Common myeloid progenitor, CD34-positive (primary cell): Measurements from ENCODE around the gene ANO2.

Experiments
- CTCF ChIA-PET: fragments of 350-600 bp; sonication (Branson Sonifier 250); formaldehyde crosslinking; loops from one replicate; lab custom pipeline; 2021; ENCODE audit warnings: antibody characterized with exemption; lab: Charles Lee
- POLR2A ChIA-PET: fragments of 350-600 bp; sonication (Branson Sonifier 250); formaldehyde crosslinking; loops from one replicate; lab custom pipeline; 2021; ENCODE audit warnings: antibody characterized with exemption; lab: Charles Lee
- DNase-seq, 3 donors: peaks; one replicate each; pipeline versions ENCODE4 v3.0.0 to v3.0.0-alpha.2; 2013
- H3K27ac ChIP-seq, 2 experiments: 1 replicate in 1 of 2; 2 replicates in 1 of 2; pipeline ENCODE4 v1.7.0; 2013; ENCODE audit warnings: inconsistent platforms in 2 of 2, low read length in 2 of 2, mild to moderate bottlenecking in 2 of 2, low read depth in 1 of 2, moderate library complexity in 1 of 2; ENCODE audit not compliant: severe bottlenecking in 2 of 2, insufficient read depth in 1 of 2, poor library complexity in 1 of 2
- H3K27me3 ChIP-seq, 5 experiments: replicated peaks in 2 of 5; 1 replicate in 3 of 5; 2 replicates in 2 of 5; pipeline versions ENCODE4 v1.6.1 to v1.7.0; 2013; ENCODE audit warnings: low read length in 4 of 5, mild to moderate bottlenecking in 2 of 5, moderate library complexity in 2 of 5, inconsistent platforms in 1 of 5; ENCODE audit not compliant: insufficient read depth in 5 of 5, control insufficient read depth in 4 of 5
- H3K36me3 ChIP-seq, 4 experiments: 1 replicate in 2 of 4; 2 replicates in 2 of 4; pipeline versions ENCODE4 v1.6.1 to v1.7.0; 2013; ENCODE audit warnings: low read length in 3 of 4, control low read depth in 1 of 4, mild to moderate bottlenecking in 1 of 4; ENCODE audit not compliant: control insufficient read depth in 4 of 4, insufficient read depth in 4 of 4
- H3K4me1 ChIP-seq, 4 experiments: 1 replicate in 3 of 4; 2 replicates in 1 of 4; pipeline versions ENCODE4 v1.6.1 to v1.7.1; 2013; ENCODE audit warnings: low read length in 3 of 4, mild to moderate bottlenecking in 3 of 4, control low read depth in 1 of 4, inconsistent platforms in 1 of 4, moderate library complexity in 1 of 4; ENCODE audit not compliant: control insufficient read depth in 4 of 4, insufficient read depth in 4 of 4; ENCODE audit errors: control extremely low read depth in 1 of 4
- H3K4me3 ChIP-seq, 7 experiments: 1 replicate in 4 of 7; 2 replicates in 3 of 7; pipeline versions ENCODE4 v1.5.1 to v1.7.0; 2013; ENCODE audit warnings: mild to moderate bottlenecking in 7 of 7, low read length in 6 of 7, moderate library complexity in 6 of 7, inconsistent platforms in 2 of 7, low read depth in 2 of 7, control low read depth in 1 of 7; ENCODE audit not compliant: insufficient read depth in 4 of 7, control insufficient read depth in 1 of 7; ENCODE audit errors: extremely low read depth in 1 of 7
- H3K9me3 ChIP-seq, 5 experiments: 1 replicate in 4 of 5; 2 replicates in 1 of 5; pipeline versions ENCODE4 v1.6.1 to v1.7.1; 2013; ENCODE audit warnings: low read length in 4 of 5, mild to moderate bottlenecking in 2 of 5, inconsistent platforms in 1 of 5, low read depth in 1 of 5, moderate library complexity in 1 of 5; ENCODE audit not compliant: control insufficient read depth in 4 of 5, insufficient read depth in 2 of 5; ENCODE audit errors: control extremely low read depth in 1 of 5
- WGBS: methylation state at CpG from one replicate; pipeline ENCODE4 v1.1.5; 2013; ENCODE audit not compliant: insufficient coverage; 5-methylcytosine and 5-hydroxymethylcytosine counted together

The ANO2 gene

DNA sequence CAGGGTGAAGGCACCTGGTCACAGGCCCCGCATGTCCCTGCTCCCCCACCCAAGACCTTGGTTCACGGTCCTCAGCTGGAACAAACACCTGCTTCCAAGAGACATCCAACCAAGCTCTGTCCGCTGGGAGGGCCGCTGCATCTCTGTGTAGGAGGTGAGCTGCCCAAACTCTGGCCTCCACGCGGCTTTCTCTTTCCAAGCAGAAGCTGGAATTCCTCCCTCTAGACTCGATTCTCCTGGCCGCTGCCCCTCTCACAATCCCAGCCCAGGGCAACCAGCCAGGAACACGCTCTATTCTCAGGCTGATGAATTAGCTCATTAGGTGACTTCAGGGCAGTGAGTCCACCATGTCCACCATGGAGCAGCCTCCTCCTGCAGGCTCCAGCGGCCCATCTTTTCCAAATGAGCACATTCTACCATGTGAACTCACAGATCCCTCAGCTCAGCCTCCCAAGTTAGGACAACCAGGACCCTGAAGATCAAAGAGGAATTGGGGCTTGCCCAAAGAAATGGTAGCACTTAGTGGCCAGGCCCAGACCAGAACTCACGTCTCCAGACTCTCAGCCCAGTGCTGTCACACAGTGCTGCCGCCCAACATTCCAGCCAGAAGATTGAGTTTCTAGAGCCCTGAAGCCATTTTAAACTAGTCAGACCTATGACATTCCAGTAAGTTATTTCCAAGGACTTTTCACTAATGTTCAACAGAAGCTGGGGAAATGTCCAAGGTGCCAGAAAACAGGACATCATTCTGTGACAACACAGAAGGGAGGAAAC is 146.6 kb downstream of the ANO2 start:
- 93% methylated on average over 9 of the region's 12 CpGs for WGBS
- Histone ChIP-seq H3K4me1 (peaks cover 0 to 3% (median 0%) of the 10 kb centered on the region in 4 experiments), H3K27ac (no peak overlapping the region), H3K36me3 (no peaks in the 10 kb centered on the region), H3K4me3 (no peak overlapping the region), H3K9me3 (no peaks in the 10 kb centered on the region), H3K27me3 (peaks cover 0 to 1% (median 0%) of the 10 kb centered on the region in 5 experiments)
- DNase-seq, result no peak
- CTCF ChIA-PET, result interaction anchor here (0.7 to 4.4 kb wide), 16 partner anchors 8 to 777 kb away, joined by 3 to 32 read pairs (median 4); no protein-coding TSS in a partner anchor
- POLR2A ChIA-PET, result interaction anchor here (0.8 kb wide), 1 partner anchor 10 kb away, joined by 3 read pairs; no protein-coding TSS in a partner anchor

DNA sequence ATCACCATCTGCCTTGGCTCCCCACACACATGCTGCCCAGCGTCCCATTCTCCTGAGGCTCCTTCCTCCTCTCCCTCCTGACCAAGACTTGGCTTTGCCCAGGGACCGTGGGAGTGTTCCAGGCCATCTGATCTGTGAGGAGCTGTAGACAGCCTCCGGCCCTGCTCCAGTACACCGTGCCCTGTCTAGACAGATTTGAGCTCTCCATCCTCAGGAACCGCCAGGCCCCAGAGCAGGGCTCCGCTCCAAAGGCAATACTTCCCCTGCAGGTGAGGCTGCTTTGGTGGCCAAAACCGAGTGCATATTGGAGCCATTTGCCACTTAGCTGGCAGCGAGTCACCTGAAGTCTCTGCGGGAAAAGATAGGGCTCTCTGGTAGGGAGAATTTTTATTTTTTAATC is 147.4 kb downstream of the ANO2 start:
- peaks cover 0 to 1% (median 0%) of the 10 kb centered on the region in 5 experiments for H3K27me3 ChIP-seq
- H3K4me3 ChIP-seq, result no peak overlapping the region
- ChIA-PET CTCF (interaction anchor here (0.9 to 4.4 kb wide), 10 partner anchors 9 to 630 kb away, joined by 3 to 32 read pairs (median 4); no protein-coding TSS in a partner anchor), POLR2A (interaction anchor here (0.8 kb wide), 1 partner anchor 10 kb away, joined by 3 read pairs; no protein-coding TSS in a partner anchor)
- no peaks in the 10 kb centered on the region for H3K9me3 ChIP-seq
- no peak overlapping the region for H3K27ac ChIP-seq
- H3K4me1 ChIP-seq, result peaks cover 0 to 3% (median 0%) of the 10 kb centered on the region in 4 experiments
- no peaks in the 10 kb centered on the region for H3K36me3 ChIP-seq
- 98% methylated on average over 9 of the region's 9 CpGs for WGBS
- no peak for DNase-seq

DNA sequence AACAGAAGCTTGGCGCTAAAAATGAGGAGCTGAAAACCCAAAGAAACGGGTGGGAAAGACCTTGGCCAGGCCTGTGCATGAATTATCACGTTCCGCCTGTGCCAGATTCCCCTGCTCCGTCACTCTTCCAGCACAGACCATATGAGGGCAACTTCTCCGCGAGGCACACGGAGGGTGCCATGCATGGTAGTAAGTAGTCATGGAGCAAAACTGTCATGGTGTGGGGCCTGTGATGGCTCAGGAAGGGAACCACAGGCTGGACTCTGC is 148.2 kb downstream of the ANO2 start:
- Histone ChIP-seq H3K27ac (no peak overlapping the region), H3K27me3 (peaks cover 0 to 1% (median 0%) of the 10 kb centered on the region in 5 experiments), H3K36me3 (no peaks in the 10 kb centered on the region), H3K4me3 (no peak overlapping the region), H3K9me3 (no peaks in the 10 kb centered on the region), H3K4me1 (peaks cover 0 to 3% (median 0%) of the 10 kb centered on the region in 4 experiments)
- 83% methylated on average over 4 of the region's 8 CpGs for WGBS
- no peak for DNase-seq
- POLR2A ChIA-PET, result no interaction called here
- CTCF ChIA-PET, result interaction anchor here (0.6 to 4.4 kb wide), 15 partner anchors 9 to 629 kb away, joined by 3 to 32 read pairs (median 4); no protein-coding TSS in a partner anchor

DNA sequence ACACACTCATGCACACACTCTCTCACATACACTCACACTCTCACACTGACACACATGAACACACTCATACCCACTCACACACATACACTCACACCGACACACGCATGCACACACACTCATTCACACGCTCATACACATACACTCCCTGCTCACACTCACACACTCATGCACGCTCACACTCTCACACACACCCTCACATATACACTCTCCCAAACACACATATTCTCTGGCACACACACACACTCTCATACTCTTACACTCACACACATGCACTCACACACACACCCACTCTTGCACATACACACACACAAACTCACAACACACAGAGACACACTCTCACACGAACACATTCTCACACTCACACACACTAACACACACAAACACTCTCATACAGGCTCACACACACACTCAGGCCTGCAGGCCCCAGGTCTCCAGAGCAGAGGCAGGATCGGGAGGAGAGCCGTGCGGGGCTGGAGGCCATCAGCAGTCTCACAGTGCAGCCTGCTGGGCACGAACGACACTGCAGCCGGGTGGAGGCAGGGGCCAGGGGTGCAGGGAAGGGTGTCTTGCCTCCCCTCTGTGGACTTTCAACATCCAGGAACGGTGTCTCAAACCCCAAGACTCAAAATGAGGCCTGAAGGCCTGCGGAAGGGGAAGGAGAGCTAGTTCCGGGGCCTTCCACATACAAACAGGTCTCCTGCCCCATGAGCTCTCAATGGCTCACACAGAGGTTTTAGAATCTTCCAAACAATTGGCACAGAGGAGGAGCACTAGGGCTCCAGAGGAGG is 148.7 kb downstream of the ANO2 start:
- Histone ChIP-seq H3K9me3 (no peaks in the 10 kb centered on the region), H3K36me3 (no peaks in the 10 kb centered on the region), H3K4me3 (no peak overlapping the region), H3K4me1 (peaks cover 0 to 3% (median 0%) of the 10 kb centered on the region in 4 experiments), H3K27me3 (peaks cover 0 to 1% (median 0%) of the 10 kb centered on the region in 5 experiments), H3K27ac (no peak overlapping the region)
- POLR2A ChIA-PET, result no interaction called here
- DNase-seq, result peak; percentile 48 to 72 (median 67)
- WGBS, result 45% methylated on average over 14 of the region's 14 CpGs
- CTCF ChIA-PET, result interaction anchor here (0.6 to 4.4 kb wide), 19 partner anchors 8 to 629 kb away, joined by 3 to 32 read pairs (median 4); no protein-coding TSS in a partner anchor

DNA sequence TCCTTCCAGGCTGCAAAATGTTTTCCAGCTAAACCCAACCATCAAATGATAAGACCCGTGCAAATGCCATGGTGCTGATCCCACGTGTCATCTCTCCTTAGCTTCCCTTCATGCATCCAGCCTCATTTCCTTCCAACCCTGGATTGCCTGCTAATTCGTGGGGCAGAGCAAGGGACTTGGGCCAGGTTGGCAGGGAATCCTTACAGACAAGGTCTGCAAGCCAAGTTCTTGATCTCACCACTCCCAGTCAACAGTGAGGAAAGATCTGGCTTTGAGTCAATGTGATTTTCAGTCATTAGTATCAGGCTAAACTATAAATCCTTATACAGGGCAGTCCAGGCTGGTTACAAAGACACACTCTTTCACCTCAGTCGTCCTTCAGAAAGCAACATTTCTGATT is 150.9 kb downstream of the ANO2 start:
- Histone ChIP-seq H3K4me3 (no peak overlapping the region), H3K36me3 (no peaks in the 10 kb centered on the region), H3K27ac (no peak overlapping the region), H3K4me1 (peaks cover 0 to 3% (median 0%) of the 10 kb centered on the region in 4 experiments), H3K27me3 (peaks cover 0 to 9% (median 0%) of the 10 kb centered on the region in 5 experiments), H3K9me3 (no peaks in the 10 kb centered on the region)
- ChIA-PET CTCF (interaction anchor here (1.5 to 4.4 kb wide), 4 partner anchors 11 to 365 kb away, joined by 4 to 32 read pairs (median 6); no protein-coding TSS in a partner anchor), POLR2A (no interaction called here)
- WGBS, result 94% methylated on average over 4 of the region's 4 CpGs
- no peak for DNase-seq

DNA sequence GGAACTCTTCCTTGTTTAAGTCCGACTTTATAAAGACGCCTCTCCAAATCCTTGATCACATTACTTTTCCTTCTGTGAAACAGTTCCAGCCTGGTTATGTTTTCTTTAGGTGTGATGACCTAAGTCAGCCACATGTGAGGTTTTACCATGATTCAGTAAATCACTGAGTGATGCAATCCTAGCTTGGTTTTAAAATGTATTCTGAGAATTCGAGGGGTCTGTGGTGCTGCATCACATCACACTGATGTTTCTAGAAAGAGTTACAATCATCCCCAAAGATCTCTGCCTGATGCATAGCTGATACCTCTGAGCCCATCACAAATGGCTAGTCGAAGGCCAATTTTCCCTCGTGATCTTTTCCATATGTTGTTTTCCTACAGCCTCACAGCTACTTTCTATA is 152.7 kb downstream of the ANO2 start:
- Histone ChIP-seq H3K36me3 (no peaks in the 10 kb centered on the region), H3K27ac (no peak overlapping the region), H3K4me3 (no peak overlapping the region), H3K4me1 (peaks cover 0 to 3% (median 0%) of the 10 kb centered on the region in 4 experiments), H3K9me3 (no peaks in the 10 kb centered on the region), H3K27me3 (peaks cover 0 to 9% (median 0%) of the 10 kb centered on the region in 5 experiments)
- ChIA-PET POLR2A (no interaction called here), CTCF (interaction anchor here (1.2 to 2.0 kb wide), 7 partner anchors 9 to 363 kb away, joined by 3 to 8 read pairs (median 5); no protein-coding TSS in a partner anchor)
- DNase-seq, result peak in 2 of 3 donors; percentile 3 to 10
- 100% methylated on average over 4 of the region's 5 CpGs for WGBS
